ENCODE data around the gene GPR55. TPM values are rescaled to one million over a fixed set of nuclear protein-coding genes. Genes with fewer than 3 reads are reported as not detected.

The GPR55 gene
- total and polyA plus RNA-seq, 2 donors (not counting 1 experiment from before 2014, with no cell fraction given), result 3.0 to 4.1 TPM

GRCh38 chr2:230939691-230940470, 14.8 kb upstream of the GPR55 start:
- no peak overlapping the region for H3K27ac ChIP-seq (ENCODE audit: low read length in 2 of 2)
- peaks cover 14% of the 10 kb centered on the region for H3K27me3 Mint-ChIP-seq
- H4K20me1 ChIP-seq (ENCODE audit: control insufficient read depth, insufficient read depth, low read length, poor library complexity, severe bottlenecking), result no peaks in the 10 kb centered on the region
- H3K27me3 ChIP-seq (replicated peaks in 1 of 4; ENCODE audit: control extremely low read depth in 1 of 4, control insufficient read depth in 3 of 4, insufficient read depth in 4 of 4, low read length in 3 of 4), result peaks cover 0 to 6% (median 2%) of the 10 kb centered on the region in 4 experiments
- no peaks in the 10 kb centered on the region for H3K79me2 ChIP-seq (ENCODE audit: control insufficient read depth, insufficient read depth, low read length)
- H3K4me3 Mint-ChIP-seq, result no peak overlapping the region
- POLR2A ChIA-PET, result no interaction called here
- no peaks in the 10 kb centered on the region for H3K36me3 ChIP-seq (replicated peaks in 1 of 2; ENCODE audit: control extremely low read depth in 1 of 2, control insufficient read depth in 1 of 2, extremely low read depth in 1 of 2, insufficient read depth in 2 of 2, low read length in 1 of 2)
- TF ChIP-seq CTCF (IDR thresholded peaks at IDR 0.05) (no peak), EZH2 (IDR thresholded peaks at IDR 0.05; ENCODE audit: borderline replicate concordance, insufficient read depth, low read depth, low read length, poor library complexity, severe bottlenecking) (no peak)
- intact Hi-C loops (cut with micrococcal nuclease), result no loop called here
- CTCF ChIA-PET, result no interaction called here
- H3K4me3 ChIP-seq (ENCODE audit: control extremely low read depth in 1 of 5, extremely low read depth in 1 of 5, insufficient read depth in 1 of 5, low read depth in 2 of 5, low read length in 4 of 5), result no peak overlapping the region
- H3K4me1 ChIP-seq (ENCODE audit: control insufficient read depth in 2 of 2, insufficient read depth in 2 of 2, low read length in 2 of 2), result peaks cover 0 to 14% of the 10 kb centered on the region in 2 donors
- no peaks in the 10 kb centered on the region for H3K9me3 Mint-ChIP-seq (ENCODE audit: insufficient read depth)
- no peak overlapping the region for H3K27ac Mint-ChIP-seq
- peaks cover 15% of the 10 kb centered on the region for H3K4me1 Mint-ChIP-seq
- WGBS (ENCODE audit: insufficient coverage), result 95% methylated on average over 13 of the region's 18 CpGs
- ATAC-seq (ENCODE audit: low read depth), result no peak
- peaks cover 0 to 32% (median 16%) of the 10 kb centered on the region in 3 donors for H3K9me3 ChIP-seq (ENCODE audit: control extremely low read depth in 1 of 3, control insufficient read depth in 2 of 3, insufficient read depth in 1 of 3, low read length in 2 of 3)
- H2AFZ ChIP-seq (ENCODE audit: insufficient read depth, low read depth, low read length, poor library complexity, severe bottlenecking), result no peak overlapping the region
- DNase-seq, result no peak
- H3K4me2 ChIP-seq (replicated peaks; ENCODE audit: low read depth, low read length, poor library complexity, severe bottlenecking), result no peak overlapping the region
- H3K9ac ChIP-seq (ENCODE audit: low read length), result no peak overlapping the region

- no peaks in the 10 kb centered on the region for H3K9me3 Mint-ChIP-seq (ENCODE audit: insufficient read depth)
- Histone ChIP-seq H3K27ac (ENCODE audit: low read length in 2 of 2) (no peak overlapping the region), H4K20me1 (ENCODE audit: control insufficient read depth, insufficient read depth, low read length, poor library complexity, severe bottlenecking) (no peaks in the 10 kb centered on the region), H3K4me1 (ENCODE audit: control insufficient read depth in 2 of 2, insufficient read depth in 2 of 2, low read length in 2 of 2) (peaks cover 0 to 11% of the 10 kb centered on the region in 2 donors), H2AFZ (ENCODE audit: insufficient read depth, low read depth, low read length, poor library complexity, severe bottlenecking) (no peak overlapping the region), H3K79me2 (ENCODE audit: control insufficient read depth, insufficient read depth, low read length) (no peaks in the 10 kb centered on the region), H3K9me3 (ENCODE audit: control extremely low read depth in 1 of 3, control insufficient read depth in 2 of 3, insufficient read depth in 1 of 3, low read length in 2 of 3) (peaks cover 0 to 37% (median 16%) of the 10 kb centered on the region in 3 donors), H3K4me2 (replicated peaks; ENCODE audit: low read depth, low read length, poor library complexity, severe bottlenecking) (no peak overlapping the region), H3K36me3 (replicated peaks in 1 of 2; ENCODE audit: control extremely low read depth in 1 of 2, control insufficient read depth in 1 of 2, extremely low read depth in 1 of 2, insufficient read depth in 2 of 2, low read length in 1 of 2) (no peaks in the 10 kb centered on the region), H3K27me3 (replicated peaks in 1 of 4; ENCODE audit: control extremely low read depth in 1 of 4, control insufficient read depth in 3 of 4, insufficient read depth in 4 of 4, low read length in 3 of 4) (peaks cover 0 to 8% (median 2%) of the 10 kb centered on the region in 4 experiments), H3K4me3 (ENCODE audit: control extremely low read depth in 1 of 5, extremely low read depth in 1 of 5, insufficient read depth in 1 of 5, low read depth in 2 of 5, low read length in 4 of 5) (no peak overlapping the region), H3K9ac (ENCODE audit: low read length) (no peak overlapping the region)
- ChIA-PET POLR2A (no interaction called here), CTCF (no interaction called here)
- no peak overlapping the region for H3K4me3 Mint-ChIP-seq
- intact Hi-C loops (cut with micrococcal nuclease), result no loop called here
- H3K4me1 Mint-ChIP-seq, result peaks cover 11% of the 10 kb centered on the region
- no peak overlapping the region for H3K27ac Mint-ChIP-seq
- TF ChIP-seq CTCF (IDR thresholded peaks at IDR 0.05), result no peak
- no peak for TF ChIP-seq EZH2 (IDR thresholded peaks at IDR 0.05; ENCODE audit: borderline replicate concordance, insufficient read depth, low read depth, low read length, poor library complexity, severe bottlenecking)
- WGBS (ENCODE audit: insufficient coverage), result 98% methylated on average over 5 of the region's 7 CpGs
- no peak for DNase-seq
- peaks cover 14% of the 10 kb centered on the region for H3K27me3 Mint-ChIP-seq
- no peak for ATAC-seq (ENCODE audit: low read depth)
Measured at GRCh38 chr2:230939066-230939591, 14.1 kb upstream of the GPR55 start.

Data from B cell (primary cell).